ENCODE measurements around the gene ZNF423. TPM values are rescaled to one million over a fixed set of nuclear protein-coding genes. Genes with fewer than 3 reads are reported as not detected.

ZNF423 gene
- total RNA-seq, 1 experiment from 2014 or later = 2.0 TPM

DNA sequence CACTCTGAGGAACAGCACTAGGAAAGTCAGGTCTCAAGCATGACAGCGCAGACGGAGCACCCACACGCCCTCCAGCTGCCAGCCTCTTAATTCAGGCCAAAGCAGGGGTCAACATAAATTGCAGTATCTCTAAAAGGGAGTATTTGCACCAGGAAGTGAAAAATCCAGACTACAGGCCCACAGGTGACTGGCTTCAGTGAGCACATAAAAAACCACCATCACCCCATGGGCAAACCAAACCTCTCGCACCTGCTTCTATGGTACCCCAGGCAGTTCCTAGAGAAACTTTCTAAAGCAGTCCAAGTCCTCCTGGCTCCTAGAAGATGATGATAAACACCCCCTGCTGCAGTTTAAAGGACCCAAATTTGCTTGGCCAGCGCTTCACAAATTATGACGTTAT is 129.8 kb downstream of the ZNF423 start:
- DNase-seq (ENCODE audit: low read depth) = no peak

DNA sequence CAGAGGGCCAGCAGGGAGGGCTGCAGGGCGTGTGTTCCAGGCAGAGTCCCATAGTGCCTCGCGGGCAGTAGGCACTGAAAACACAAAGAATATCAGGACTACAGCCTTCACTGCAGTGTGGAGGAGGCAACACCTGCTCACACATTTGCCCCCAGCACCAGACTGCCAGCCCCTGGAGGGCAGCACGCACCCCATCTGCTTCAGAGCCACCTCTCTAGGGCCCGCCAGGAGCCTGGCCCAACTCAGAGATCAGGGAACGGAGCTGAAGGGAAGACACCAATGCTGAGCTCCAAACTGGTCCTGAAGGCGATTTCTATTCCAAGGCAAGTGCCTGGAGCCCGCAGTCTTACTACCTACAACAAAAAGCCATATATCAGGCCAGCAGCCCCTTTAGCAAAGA is 130.3 kb downstream of the ZNF423 start:
- DNase-seq (ENCODE audit: low read depth) = no peak

DNA sequence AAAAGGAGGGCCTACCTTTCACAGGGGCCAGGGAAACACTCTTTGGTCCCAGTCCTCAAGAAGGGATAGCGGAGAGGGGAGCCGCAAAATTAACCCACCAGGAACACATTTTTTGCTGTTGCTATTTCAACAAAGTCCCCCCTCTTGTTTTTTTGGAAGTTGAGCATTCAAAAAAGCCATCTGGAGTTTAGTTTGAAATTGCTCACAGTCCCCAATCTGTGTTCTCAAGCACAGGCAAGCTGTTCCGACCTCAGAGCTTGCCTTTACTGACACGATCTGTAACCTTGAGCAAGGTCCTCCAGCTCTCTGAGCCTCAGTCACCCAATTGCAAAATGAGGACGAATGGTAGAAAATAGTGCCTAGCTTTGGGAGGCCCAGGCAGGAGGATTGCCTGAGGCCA is 131.1 kb downstream of the ZNF423 start:
- DNase-seq (ENCODE audit: low read depth) = no peak

DNA sequence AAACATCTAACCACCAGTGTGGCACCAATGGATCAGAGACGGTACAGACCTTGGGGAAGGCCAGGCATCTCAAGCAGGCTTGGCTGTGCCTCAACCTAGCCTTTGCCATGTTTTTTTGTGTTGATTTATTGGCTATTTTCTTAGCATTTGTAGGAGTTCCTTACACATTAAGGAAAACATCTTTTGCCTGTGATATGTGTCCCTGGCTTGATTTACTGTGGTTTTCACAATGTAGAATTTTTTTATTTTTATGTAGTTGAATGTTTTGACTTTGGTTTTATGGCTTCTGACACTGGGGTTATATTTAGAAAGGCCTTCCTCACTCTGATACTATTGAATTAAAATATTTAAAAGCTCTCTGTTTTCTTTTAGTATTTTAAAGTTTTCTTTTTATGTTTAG is 132.6 kb downstream of the ZNF423 start:
- no peak for DNase-seq (ENCODE audit: low read depth)

DNA sequence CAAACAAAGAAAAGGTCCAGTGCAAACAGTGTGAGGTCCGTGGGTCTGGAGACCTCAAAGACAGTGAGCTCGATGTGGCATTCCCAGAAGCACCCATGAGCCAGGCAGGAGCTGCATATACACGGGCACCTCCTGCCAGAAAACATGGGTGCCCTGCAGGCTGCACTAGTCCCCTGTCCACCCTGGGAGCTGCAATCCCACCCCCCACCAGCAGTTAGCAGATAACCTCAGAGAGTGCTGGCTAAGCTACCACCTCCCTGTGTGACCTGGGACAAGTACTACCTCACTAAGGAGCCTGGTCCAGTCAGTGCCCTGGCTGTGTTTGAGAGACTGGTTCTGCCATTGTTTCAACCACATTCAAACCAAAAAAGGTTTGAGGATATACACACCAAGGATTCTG is 135.7 kb downstream of the ZNF423 start:
- DNase-seq (ENCODE audit: low read depth) = no peak

DNA sequence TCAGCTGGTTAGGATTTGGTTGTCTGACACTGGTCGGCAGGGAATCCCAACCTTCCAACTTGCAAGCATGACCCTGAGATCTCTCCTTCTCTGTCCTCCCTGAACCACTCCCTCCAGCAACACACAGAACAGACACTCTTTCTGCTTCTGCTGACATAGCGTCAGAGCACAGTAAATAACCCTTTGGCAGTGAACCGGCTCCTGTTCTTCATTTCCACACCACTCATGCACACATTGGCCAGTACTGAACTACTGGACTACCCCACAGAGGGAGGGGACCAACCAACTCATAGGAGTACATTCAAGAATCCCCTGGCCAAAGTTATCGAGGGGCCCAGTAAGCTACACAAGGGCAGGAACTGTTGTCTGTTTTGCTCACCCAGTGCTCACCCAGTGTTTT is 138.2 kb downstream of the ZNF423 start:
- no peak for DNase-seq (ENCODE audit: low read depth)

DNA sequence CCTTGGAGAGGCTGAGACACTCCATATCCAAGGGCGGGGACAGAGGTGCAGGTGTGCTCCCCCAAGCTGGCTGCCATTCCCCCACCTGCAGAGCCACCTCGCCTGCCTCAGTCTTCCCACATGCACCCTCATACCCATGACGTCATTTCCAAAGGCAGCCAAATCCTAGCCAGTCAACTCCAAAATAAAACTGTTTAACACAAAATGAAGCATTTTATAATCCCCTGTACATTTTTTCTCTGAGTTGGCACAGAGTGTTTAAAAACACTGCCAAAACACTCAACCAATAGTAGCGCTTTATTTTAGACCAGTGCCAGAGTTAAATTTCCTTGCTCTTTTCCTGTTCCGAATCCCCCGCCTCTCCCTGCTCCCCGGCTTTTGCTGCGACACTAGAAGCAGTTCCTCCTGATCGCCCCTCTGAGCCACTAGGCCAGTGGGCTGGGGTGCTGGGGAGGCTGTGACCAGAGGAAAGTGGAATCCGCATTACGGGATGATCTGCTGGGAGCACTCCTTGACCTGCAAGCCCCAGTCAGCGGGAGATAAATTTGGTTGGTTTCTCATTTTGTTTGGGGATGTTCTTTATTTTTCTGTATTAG is 139.5 kb downstream of the ZNF423 start:
- DNase-seq (ENCODE audit: low read depth) = no peak

DNA sequence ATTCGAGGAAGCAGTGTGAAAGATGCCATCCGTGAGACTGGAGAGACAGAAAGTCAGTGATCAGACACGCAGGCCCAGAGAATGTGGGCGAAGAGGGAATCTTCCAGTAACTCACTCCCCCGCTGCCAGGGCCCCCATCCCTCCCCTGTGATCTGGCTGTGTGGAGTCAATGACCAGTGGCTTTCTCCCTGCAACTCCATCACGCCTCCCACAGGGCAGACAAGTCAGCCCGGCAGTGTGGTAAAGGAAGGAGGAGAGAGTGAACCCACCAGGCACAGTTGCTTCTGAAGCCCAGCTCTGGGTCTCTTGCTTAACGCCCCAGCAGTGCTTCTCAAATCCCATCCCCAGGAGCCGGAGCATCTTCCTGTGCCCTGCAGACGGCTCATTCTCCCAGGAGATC is 142.1 kb downstream of the ZNF423 start:
- no peak for DNase-seq (ENCODE audit: low read depth)

DNA sequence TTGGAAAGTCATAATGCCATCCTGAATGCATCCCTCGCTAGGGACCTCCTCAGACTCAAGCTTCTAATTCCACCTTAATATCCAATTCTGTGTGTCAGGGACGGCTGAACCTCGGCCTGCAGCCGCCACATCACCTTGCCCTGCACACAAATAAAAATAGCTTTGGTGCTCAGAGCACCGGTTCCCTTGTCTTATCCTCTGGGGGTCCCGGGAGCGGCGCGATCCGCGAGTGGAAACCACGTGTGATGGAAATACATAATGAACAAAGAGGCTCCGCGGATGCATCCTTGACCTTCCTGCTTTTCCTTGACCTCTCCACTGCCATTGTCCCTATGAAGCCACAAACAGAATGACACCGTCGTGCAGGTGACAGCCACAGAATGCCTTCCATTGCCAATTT is 143.4 kb downstream of the ZNF423 start:
- DNase-seq (ENCODE audit: low read depth) = no peak

DNA sequence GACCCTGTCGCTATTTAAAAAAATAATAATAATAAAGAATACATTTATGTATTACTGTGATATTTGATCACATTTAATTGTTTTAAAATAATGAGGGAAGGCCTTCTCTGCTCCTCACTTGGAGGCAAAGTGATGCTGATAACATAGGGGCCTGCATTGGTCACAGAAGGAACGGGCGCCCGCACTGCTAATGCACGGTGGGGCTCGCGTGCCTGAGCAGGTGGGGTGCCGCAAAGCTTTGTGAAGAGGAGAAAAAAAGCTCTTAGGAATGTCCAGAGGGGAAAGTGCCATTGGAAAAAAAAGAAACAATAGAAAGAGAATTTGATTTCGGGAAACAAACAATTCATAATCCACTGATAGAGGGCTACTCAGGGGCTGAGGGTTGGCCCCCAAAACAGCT is 143.8 kb downstream of the ZNF423 start:
- no peak for DNase-seq (ENCODE audit: low read depth)

DNA sequence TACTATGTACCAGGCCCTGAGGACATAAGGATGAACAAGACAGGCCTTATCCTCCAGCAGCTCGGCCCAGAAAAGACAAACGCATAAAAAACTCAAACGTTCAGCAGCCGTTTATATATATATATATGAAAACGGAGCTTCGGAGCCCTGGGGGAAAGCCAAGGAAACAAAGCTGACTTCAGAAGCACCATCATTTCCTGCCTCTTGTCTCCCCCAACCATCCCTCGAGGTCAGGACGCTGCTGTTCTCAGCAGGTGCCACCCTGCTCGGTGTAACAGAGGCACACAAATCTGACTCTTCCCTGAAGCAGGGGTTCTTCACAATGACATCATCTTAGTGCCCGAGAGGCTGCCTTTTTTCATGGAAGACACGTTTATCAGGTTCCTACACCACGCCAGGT is 146.9 kb downstream of the ZNF423 start:
- DNase-seq (ENCODE audit: low read depth) = no peak

DNA sequence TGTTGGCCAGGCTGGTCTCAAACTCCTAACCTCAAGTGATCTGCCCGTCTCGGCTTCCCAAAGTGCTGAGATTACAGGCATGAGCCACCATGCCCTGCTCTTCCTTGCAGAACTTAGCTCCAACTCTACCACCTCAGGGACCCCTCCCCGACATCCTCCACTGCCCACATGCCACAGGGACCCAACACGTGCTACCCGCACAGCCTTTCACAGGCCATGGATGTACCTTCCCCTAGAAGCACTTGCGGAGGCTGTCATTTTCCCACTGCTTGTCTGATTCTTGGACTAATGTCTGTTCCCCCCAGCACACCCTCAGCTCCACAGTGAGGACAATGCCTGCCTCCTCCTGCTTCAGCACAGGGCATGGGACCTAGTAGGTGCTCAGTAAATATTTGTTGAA is 147.4 kb downstream of the ZNF423 start:
- no peak for DNase-seq (ENCODE audit: low read depth)

DNA sequence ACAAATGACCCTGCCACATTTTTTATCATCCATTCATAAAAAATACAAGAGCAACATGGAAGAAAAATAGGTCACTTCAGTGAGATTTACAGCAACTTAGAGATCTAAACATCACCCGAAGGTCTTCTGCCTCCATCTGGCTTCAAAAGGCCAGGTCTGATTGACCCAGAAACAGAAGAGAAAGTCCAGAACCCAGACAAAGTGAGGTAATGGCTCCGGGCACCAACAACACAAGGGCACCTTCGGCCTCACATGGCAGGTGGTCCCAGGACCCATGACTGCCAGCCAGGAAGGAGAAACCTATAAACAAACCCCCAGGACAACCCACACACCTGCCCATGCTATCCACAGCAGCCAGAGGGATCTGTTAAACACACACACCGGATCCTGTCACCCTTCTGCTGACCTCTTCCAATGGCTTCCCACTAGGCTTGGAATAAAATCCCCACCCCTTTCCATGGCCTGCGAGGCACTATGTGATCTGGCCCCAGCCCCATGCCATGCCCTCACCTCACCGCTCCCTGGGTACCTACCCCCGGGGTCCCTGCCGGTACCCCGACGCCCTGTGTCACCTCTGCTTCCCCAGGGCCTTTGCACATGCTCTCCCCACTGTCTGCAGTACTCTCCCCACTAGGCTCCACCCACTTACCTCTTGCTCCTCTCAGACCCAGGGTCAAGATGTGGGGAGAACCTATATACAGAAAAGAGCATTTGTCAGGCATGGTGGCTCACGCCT is 149.1 kb downstream of the ZNF423 start:
- no peak for DNase-seq (ENCODE audit: low read depth)

DNA sequence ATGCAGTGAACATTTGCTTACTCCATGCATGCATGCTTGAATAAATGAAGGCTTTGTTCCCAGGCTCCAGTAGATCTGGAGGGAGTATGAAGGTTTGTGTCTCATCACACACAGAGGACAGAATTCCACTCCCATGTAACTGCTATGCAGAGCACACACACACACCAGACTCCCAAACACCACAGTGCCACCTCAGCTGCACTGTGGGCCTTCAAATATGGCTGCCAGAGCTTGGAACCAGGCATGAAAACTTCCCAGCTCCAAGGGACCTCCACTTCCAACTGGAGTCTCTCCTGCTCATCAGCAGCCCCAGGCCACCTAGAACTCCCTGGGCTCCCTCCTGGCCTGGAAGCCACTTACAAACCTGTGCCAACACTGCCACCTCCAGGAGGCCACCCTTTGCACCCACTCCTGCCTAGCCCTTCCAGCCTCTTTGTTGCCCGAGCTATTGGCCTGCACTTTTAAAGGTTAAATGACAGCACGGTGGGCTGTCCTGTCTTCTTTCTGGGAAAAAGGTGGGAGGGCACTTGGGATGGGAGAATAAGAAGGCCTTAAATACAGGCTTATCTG is 151.2 kb downstream of the ZNF423 start:
- peak; percentile 55 for DNase-seq (ENCODE audit: low read depth)

DNA sequence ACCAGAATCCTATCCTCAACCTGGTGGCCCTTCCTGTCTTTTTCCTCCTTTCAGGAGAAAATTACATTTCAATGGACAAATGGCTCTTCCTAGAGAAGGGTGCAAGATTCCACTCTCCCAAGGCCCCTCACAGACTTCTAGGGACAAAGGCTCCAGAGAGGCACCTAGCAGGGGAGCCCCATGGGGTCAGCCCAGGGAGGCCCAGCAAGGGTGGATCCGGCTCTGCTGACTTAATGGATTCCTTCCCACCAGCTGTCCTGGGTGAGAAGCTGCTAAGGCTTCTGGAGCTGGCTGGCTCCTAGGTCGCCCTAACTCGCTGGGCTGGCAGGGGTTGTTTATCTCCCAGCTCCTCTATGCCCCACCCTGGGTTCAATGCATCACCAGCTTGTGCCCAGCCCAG is 152.4 kb downstream of the ZNF423 start:
- DNase-seq (ENCODE audit: low read depth) = no peak

DNA sequence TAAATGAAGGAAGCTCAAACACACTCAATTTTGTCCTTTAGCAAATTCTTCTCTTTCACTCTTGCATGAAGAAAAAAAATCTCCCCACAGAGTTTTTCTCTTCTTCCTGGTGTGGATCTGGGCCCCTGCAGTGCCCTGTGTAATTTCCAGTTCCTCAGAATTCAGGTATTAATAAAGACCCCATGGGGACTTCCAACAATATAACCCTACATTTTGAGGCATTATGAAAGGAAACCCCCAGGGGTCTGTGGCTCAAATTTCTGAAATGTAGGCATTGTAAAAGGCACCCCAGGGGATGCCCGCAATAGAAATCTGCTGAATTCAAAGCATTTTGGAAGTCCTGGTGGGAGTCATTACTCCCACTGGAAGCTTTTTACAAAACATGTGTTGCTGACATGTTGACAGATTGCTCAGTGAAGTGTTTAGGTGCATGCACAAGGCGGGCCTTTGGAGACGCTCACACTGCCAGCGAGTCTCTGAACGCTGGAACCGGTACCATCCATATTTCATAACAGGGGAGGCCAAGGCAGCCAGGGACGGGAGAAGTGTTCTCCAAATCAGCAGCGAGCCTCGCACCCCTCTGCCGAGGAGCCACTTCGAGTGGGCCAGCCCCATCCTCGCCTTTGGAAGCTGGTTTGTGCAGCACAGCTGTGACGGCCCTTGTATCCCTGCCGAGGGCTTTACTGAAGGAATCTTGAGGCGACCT is 154.0 kb downstream of the ZNF423 start:
- DNase-seq (ENCODE audit: low read depth) = peak; percentile 68

DNA sequence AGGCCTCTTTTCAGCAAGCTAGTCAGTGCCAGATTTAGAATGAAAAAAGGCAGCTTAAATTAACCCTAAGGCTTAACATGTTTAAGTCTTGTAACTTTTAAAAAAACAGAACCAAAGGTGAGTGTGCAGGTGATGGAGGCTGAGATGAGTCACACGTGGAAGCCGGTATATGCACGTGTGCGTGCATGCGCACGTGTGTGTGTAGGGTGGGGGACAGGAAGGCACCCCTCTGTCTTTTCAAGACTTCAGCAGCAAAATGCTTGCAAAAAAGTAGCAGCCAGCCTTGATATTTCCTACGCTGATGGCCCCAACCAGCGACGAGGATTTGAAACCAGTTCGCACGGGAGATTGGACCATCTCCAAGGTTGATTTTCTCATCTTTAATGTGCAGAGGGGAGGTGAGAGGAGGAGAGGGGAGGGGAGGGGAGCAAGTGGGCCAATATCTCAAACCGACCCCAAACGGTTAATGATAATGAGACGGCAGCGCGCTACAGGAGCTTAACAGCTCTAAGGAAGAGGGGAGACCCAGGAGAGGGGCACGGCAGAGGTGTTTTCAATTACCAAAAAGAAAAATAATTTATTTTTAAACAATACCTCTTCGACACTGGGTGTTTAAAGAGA is 154.7 kb downstream of the ZNF423 start:
- DNase-seq (ENCODE audit: low read depth) = peak; percentile 25

DNA sequence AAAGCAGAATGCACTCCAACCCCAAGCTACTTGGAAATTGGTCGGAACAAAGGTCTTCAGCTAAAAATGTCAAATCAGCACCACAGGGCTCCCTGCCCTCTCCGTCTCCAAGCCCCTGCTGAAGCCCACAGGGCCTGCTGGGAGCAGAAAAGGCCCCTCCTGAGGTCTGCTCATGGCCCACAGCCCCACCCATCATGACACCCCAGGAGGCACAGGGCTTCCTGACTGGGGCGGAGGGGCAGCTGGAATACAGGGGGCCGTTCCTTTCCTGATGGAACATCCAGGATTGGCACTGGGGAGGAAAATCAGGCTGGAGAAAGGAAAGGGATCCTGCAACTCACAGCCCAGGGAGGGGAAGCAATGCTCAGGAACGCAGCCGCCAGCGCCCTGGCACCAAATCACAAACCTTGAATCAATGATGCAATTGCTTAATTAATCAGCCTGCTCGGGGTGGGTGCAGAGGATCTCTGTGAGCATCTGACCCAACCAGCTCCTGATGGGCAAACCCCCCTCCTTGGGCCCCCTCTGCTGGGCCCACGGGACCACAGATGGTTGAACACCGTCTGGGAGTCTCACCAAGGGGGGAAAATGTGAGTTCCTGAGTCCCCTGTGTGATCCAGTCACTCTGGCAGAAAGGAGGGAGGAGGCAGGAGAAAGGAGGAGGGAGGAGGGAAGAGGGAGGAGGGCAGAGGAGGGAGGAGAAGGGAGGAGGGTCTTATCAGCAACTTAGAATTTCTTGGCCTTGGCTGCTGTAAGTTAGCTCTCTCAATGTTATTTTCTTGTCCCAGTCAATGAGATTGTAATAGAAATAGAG is 155.5 kb downstream of the ZNF423 start:
- DNase-seq (ENCODE audit: low read depth) = peak; percentile 44

DNA sequence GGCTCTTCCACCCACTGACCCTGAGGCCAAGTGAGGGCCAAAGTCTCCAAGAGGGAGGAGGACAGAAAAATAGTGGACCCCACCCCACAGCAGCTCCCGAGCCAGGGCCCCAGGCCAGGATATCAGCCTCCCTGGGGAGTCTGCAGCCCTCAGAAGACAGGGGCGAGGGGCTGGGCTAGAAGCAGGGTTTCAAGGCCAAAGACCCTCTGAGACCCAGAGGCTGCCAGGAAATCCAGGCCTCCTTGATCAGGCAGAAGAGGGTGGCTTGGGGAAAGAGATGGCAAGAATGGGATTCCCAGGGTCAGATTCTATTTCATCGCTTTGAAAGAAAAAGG is 156.1 kb downstream of the ZNF423 start:
- no peak for DNase-seq (ENCODE audit: low read depth)

DNA sequence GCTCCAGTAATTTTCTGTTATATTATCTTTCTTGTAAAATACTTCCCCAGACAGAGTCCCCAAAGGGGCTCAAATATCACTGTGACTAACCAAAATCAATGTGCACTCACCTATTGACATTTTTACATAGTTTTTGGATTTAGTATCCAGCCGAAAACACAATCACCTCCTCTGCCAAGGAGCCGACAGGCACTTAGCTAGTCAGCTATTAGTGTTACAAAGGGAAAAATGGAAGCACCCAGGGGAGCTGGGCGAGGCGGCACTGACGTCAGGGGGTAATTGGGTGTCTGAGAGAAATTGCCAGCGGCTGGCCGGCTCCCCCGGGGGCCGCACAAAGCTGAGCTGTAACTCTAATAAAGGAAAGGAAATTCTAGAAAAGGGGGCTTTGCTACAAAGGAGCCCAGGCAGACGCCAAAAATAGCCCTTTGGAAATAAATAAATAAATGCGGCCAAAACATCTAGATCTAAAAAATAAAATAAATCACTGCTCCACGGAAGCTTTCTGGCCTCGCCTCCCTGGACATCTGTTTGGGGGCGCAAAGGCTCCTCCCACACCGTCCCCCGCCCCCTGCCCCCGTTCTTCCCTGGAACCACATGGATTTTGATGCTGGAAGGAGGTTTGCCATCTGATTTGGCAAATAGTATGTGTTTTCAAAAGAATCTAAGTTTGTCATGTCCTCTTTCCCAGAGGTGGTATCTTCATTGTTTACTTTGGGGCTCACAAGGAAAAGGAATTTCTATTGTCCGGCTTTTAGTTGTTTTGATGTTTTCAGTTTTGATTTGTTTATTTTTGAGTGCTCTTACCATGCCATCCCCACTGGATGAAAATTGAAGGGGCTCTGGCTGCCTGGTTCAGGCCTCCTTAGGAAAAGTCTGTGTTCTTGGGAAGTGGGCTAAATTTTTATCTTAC is 156.7 kb downstream of the ZNF423 start:
- peak; percentile 72 for DNase-seq (ENCODE audit: low read depth)

DNA sequence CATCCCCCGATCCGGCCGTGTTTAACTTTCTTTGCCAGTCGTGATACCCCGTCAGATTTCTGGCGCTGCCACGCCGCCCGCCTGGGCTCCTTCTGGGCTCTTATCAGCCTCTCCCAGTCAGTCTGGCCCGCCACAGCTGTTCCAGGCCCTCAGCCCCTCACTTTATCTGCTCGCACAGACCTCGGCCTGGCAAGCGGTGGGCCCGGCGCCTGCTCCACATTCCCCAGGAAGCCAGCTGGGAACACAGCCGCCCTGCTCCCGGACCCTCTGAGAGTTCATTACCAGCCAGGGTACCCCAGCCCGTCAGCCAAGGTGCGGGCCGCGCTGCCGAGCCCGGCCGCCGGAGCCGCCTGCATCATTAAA is 157.5 kb downstream of the ZNF423 start:
- DNase-seq (ENCODE audit: low read depth) = no peak

Measured in Daoy (cell line).